Sigmoid colon (tissue), 4 donors: Measurements from ENCODE around the gene LLGL1.

Source experiments
- EP300 ChIP-seq, 4 donors: sonication (generic); formaldehyde crosslinking; IDR thresholded peaks; one replicate each; pipeline ENCODE4 v1.6.1; 2017; ENCODE audit warnings: antibody characterized with exemption in 4 of 4
- POLR2A ChIP-seq, 2 donors: fragments of 450-650 bp; IDR thresholded peaks; one replicate each; pipeline ENCODE4 v1.6.1; 2016; ENCODE audit warnings: antibody characterized with exemption in 2 of 2, mild to moderate bottlenecking in 2 of 2, moderate library complexity in 2 of 2
- POLR2AphosphoS5 ChIP-seq, 4 donors: sonication (generic); formaldehyde crosslinking; IDR thresholded peaks; one replicate each; pipeline ENCODE4 v1.6.1; 2017; ENCODE audit warnings: antibody characterized with exemption in 4 of 4
- TF ChIP-seq, protein P1 (sequence below), 4 experiments: fragments of 450-650 bp in 3 of 4; fragments of 200-600 bp in 1 of 4; IDR thresholded peaks; one replicate each; pipeline ENCODE4 v1.5.1; 2016 to 2019; ENCODE audit warnings: antibody characterized with exemption in 4 of 4, mild to moderate bottlenecking in 3 of 4, moderate library complexity in 2 of 4

DNA sequence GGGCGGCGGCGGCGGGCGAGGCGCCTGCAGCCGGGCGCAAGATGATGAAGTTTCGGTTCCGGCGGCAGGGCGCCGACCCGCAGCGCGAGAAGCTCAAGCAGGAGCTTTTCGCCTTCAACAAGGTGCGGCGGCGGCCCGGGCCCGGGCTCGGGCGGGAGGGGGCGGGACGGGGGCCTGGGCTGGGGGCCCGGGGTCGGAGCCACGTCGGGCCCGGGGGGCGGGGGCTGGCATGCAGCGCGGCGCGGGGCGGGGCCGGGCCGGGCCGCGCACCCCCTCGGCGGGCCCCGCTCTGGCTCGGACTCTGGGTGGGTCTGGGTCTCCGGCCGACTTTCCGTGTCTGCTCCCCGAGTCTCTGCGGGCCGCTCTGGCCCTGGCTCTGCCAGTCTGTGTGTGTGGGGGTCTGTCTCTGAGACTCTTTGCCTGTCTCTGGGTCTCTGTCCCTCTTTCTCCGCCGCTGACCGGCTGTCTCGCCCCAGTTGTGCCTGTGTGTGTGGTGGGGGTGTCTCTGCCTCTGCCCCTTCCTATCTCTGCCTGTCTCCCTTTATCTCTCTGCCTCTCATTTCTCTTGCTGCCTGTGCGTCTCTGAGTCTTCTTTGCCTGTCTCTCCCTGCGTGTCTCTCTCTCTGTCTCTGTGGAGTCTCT is 328 bp downstream of the LLGL1 start:
- TF ChIP-seq POLR2A (IDR thresholded peaks at IDR 0.05) (no peak), POLR2AphosphoS5 (IDR thresholded peaks at IDR 0.05) (peak in 1 of 4 donors; percentile 43), EP300 (IDR thresholded peaks at IDR 0.05) (no peak)
- TF ChIP-seq, protein P1, sequence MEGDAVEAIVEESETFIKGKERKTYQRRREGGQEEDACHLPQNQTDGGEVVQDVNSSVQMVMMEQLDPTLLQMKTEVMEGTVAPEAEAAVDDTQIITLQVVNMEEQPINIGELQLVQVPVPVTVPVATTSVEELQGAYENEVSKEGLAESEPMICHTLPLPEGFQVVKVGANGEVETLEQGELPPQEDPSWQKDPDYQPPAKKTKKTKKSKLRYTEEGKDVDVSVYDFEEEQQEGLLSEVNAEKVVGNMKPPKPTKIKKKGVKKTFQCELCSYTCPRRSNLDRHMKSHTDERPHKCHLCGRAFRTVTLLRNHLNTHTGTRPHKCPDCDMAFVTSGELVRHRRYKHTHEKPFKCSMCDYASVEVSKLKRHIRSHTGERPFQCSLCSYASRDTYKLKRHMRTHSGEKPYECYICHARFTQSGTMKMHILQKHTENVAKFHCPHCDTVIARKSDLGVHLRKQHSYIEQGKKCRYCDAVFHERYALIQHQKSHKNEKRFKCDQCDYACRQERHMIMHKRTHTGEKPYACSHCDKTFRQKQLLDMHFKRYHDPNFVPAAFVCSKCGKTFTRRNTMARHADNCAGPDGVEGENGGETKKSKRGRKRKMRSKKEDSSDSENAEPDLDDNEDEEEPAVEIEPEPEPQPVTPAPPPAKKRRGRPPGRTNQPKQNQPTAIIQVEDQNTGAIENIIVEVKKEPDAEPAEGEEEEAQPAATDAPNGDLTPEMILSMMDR (IDR thresholded peaks at IDR 0.05), result no peak
